ENCODE measurements around the gene PTGDS.

DNA sequence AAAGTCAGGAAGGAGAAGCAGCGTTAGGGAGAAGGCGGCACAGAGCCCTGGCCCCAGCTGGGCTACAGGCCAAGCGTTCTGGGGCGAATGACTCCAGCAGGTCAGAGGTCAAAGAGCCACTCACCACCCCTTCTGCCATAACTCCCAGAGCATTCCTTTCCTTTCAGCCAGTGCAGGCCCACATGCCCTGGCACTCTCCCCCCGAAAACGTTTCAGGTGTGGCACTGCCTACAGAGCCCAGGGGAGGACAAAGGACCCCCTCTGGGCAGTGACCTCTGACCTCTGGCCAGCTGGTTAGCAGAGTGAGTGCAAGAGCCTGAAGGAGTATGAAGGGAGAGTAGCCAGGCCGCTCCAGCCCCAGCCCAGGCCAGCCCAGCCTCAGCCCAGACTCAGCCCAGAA lies 45.9 kb downstream of the PTGDS start:
- TF ChIP-seq, protein P1, sequence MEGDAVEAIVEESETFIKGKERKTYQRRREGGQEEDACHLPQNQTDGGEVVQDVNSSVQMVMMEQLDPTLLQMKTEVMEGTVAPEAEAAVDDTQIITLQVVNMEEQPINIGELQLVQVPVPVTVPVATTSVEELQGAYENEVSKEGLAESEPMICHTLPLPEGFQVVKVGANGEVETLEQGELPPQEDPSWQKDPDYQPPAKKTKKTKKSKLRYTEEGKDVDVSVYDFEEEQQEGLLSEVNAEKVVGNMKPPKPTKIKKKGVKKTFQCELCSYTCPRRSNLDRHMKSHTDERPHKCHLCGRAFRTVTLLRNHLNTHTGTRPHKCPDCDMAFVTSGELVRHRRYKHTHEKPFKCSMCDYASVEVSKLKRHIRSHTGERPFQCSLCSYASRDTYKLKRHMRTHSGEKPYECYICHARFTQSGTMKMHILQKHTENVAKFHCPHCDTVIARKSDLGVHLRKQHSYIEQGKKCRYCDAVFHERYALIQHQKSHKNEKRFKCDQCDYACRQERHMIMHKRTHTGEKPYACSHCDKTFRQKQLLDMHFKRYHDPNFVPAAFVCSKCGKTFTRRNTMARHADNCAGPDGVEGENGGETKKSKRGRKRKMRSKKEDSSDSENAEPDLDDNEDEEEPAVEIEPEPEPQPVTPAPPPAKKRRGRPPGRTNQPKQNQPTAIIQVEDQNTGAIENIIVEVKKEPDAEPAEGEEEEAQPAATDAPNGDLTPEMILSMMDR (IDR thresholded peaks at IDR 0.05) = no peak
- no peak for TF ChIP-seq EZH2 (IDR thresholded peaks at IDR 0.05; ENCODE audit: borderline replicate concordance, insufficient read depth, low read depth, low read length, poor library complexity, severe bottlenecking)

All from B cell (primary cell).